HL-60/S4 treated with retinoic acid at 250 ng/mL for 4 days and 3 days (cell line): ENCODE data around the gene DLGAP1.

ENCODE experiments used
- in situ Hi-C: fragments of 300-500 bp; cut with MboI; formaldehyde crosslinking; loops from 2 replicates; pipeline ENCODE4 v1.7.0; 2022; ENCODE audit warnings: low sequenced_read_pairs

The DLGAP1 gene

DNA sequence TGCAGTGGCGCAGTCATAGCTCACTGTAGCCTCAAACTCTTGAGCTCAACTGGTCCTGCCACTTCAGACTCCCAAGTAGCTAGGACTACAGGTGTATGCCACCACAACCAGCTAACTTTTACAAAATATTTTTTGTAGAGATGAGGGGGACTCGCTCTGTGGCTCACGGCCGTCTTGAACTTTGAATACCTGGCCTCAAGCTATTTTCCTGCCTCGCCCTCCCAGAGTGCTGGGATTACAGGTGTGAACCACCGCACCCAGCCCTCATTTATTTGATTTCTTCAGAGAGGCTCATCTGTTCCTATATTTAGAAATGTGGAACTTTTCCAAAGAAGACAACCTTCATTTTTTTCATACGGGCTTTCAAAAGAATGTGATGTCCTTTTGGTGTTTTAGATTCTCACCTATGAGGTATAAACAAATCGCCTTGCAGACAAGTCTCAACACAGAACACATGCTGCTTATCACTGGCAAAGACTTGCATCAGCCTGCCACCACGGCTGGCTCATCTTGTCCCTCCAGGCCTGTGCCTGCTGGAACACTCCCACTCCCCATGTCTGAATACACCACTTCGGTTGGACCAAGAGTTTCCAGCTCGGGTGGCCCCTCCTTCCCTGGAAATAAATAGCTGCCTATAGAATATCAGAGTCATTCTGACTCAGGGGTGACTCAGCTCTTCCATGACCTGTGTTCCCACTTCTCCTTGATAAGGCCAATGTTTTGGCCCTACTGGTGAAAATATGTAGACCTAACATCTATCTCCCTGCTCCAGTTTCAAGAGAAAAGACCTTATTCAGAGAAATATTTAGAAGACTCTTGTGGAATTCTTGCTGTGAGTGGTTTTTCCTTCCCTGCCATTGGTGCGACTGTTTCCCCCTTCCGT, 802.5 kb downstream of the DLGAP1 start:
- in situ Hi-C loops = loop anchor here (25.0 kb wide), 1 partner anchor 740 kb away; no protein-coding TSS in a partner anchor

DNA sequence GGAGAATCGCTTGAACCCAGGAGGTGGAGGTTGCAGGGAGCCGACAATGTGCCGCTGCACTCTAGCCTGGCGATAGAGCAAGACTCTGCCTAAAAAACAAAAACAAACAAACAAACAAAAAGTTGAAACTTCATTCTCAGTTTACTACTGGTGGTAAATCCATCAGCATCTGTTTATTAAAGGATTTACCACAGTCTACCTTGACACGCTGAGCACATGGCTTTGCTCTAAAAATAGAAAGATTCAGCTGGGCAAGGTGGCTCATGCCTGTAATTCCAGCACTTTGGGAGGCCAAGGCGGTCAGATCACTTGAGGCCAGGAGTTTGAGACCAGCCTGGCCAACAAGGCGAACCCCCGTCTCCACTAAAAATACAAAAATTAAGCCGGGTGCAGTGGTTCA, 803.8 kb downstream of the DLGAP1 start:
- in situ Hi-C loops = loop anchor here (25.0 kb wide), 1 partner anchor 739 kb away; no protein-coding TSS in a partner anchor

DNA sequence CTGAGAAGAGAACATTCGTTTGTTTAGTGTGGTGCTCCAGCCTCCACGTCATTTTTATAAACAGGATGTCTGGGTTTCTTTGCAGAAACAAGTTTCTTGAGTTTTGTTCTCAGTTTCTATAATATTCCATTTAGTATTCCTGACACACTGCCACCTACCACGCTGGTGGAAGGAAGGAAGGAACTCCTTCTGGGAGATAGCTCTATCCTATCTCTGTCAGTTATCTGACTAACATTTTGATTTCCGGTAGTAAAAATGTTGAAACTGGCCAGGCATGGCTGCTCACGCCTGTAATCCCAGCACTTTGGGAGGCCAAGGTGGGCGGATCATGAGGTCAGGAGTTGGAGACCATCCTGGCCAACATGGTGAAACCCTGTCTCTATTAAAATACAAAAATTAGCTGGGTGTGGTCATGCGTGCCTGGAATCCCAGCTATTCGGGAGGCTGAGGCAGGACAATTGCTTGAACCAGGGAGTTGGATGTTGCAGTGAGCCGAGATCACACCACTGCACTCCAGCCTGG, 804.5 kb downstream of the DLGAP1 start:
- in situ Hi-C loops = loop anchor here (25.0 kb wide), 1 partner anchor 738 kb away; no protein-coding TSS in a partner anchor

DNA sequence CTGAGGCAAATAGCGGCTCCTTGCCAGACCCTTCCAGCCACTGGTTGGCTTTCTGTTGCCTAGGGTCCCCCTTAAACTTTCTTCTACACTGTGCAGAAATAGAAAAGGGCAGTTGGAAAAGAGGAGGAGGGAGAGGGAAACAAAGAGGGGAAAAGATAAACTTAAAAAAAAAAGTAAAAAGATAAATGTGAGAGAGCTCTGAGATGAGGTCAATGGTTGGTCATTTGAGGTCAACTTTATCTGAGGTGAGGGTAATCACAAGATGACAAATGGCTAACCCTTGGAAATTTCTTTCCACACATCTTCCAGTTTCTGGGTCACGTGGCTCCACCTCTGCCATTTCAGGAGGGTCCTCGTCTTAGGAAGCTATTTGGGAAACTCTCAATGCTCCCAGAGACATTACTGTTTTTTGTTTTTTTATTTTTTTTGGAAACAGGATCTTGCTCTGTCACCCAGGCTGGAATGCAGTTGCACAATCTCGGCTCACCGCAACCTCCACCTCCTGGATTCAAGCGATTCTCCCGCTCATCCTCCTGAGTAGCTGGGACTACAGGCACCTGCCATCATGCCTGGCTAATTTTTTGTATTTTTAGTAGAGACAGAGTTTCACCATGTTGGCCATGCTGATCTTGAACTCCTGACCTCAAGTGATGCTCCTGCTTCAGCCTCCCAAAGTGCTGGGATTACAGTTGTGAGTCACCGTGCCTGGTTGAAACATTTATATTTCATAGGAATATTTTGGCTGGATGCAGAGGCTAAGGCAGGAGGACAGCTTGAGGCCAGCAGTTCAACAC, 805.3 kb downstream of the DLGAP1 start:
- in situ Hi-C loops = loop anchor here (25.0 kb wide), 1 partner anchor 738 kb away; no protein-coding TSS in a partner anchor

DNA sequence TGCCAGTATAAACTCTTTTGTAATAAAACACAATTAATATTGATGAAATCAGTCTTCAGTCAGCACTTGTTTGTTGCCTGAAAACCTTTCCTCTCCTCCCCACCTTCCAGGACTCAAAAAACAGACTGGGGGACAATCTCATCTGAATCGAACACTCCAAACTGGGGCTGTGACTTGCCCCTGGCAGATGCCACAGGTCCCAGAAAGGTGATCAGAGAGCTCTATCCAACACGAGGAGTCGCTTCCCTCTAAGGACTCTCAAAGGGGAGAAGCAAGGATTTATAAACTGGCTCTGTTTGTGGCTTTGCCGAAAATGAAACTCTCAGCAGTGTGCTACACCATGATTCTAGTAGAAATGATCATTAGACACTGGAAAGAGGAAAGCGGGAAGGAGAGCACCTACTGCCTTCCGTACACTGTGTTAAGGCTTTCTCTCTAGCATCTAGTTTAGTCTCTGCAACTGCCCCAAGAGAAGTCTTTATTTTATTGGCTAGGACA, 805.9 kb downstream of the DLGAP1 start:
- in situ Hi-C loops = no loop called here

DNA sequence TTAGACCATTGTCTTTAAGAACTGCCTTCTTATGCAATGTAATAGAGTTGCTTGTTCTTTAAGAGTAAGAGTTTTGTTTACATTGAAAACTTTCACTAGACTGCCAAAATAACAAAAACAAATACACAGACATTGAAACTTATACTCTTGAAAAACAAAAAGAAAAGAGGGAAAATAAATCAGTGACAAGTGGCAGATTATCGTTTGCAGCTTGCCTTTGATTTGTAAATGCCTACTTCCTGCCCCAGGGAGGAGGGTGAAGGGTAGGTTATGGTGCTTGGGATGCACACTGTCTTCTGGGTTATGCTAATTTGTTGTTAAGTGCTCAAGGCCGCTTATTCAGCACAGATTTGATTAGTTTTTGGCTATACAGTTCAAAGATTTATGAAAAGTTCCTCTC, 806.5 kb downstream of the DLGAP1 start:
- in situ Hi-C loops = no loop called here

DNA sequence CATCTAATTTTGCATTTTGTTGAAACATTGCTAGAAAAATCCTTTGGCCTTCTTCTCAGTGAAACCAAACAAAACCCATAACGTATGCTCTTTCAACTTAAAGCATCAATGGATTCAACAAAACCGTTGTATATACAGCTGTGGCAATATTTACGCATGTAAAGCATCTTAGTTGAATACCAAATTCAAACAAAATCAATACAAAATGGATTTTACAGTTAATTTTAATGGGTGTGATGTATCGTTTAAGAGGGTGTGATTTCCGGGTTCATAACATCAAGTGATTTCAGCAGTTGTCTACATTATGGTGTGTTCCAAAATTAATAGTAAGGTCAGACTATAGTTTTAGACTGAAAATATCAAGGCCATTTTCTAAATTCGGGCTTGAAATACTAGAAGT, 806.9 kb downstream of the DLGAP1 start:
- in situ Hi-C loops = no loop called here

DNA sequence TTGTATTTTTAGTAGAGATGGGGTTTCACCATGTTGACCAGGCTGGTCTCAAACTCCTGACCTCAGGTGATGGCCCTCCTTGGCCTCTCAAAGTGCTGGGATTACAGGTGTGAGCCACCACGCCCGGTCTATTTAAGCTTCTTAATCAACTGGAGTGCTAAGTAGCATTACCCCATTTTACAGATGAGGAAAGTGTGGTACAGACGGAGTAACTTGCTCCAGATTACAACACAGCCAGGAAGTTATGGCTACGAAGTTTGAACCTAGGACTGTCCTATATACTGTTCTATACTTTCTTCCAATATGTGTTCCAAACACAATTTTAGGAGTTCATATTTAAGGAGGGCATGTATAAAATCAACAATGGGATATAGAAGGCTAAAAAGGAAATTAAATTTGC, 807.5 kb downstream of the DLGAP1 start:
- in situ Hi-C loops = no loop called here

DNA sequence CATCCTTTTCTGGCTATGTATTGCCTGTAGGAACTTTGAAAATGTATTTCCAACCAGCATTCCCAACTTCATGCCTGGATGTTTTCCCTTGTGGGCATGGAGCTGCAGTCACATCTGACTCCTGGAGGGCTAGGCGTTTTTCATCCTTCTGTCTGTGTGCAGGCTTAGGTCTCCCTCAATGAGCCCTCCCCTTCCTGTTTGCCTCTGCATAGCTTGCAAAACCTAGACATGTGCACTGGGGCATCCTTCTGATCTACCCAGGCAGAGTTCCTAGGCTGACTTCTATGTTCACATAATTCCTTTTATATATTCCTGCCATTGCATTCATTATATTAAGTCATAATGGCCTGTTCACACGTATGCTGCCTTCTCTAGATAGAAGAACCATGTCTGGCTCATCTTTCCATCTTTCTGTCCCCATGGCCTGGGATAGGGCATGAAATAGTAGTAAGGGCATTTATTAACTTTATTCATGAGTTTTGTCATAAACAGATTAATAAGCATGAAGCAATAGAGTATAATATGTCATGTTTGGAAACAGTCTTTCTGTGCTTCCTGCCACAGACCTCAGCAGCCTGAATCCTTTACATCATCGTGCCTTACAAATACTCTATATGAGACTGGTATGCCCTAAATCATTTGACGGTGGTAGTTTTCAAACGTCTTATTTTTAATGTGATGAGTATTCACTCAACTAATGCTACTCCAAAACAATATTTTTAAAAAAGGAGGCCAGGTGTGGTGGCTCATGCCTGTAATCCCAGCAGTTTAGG, 809.5 kb downstream of the DLGAP1 start:
- in situ Hi-C loops = no loop called here

DNA sequence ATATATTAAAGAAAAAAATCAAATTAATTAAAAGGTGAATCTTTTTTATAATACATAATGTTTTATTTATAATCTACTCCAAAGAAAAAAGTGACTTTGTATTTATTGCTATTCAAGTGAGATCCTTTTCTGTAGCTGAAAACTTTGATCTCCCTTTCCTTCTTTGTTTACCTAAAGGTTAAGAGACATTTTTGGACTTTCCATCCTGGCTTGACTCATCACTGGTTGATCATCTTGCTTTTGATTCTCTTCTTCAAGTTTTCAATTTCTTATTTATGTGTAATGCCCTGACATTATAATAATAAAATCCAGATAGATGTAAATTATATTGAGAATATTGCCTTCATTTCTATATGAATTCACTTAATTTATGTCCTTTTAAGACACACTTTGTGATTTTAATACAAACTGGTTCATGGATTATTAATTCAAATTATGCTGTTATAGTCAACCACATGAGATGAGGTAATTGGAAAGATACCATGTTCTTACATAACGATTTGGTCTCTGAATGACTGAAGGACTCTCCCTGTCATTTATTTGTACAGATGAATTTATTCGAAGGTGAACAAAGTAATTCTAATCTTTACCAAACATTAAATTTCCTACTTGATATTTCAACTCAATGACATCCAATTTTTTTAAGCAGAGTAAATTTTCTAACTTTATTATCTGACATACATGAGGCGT, 820.7 kb downstream of the DLGAP1 start:
- in situ Hi-C loops = no loop called here

DNA sequence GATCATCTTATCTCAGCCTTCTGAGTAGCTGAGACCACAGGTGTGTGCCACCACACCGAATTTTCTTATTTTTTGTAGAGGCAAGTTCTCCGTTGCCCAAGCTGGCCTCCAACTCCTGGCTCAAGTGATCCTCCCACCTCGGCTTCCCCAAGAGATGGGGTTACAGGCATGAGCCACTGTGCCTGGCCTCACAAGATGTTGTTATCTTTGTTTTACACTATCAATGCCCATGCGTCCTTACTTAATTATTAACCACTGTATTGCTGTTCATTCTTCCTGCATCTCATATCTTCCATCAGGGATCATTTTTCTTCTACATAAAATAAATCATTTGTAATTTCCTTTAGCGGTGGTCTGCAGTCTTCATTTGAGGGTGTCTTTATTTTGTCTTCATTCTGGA, 823.2 kb downstream of the DLGAP1 start:
- in situ Hi-C loops = no loop called here

DNA sequence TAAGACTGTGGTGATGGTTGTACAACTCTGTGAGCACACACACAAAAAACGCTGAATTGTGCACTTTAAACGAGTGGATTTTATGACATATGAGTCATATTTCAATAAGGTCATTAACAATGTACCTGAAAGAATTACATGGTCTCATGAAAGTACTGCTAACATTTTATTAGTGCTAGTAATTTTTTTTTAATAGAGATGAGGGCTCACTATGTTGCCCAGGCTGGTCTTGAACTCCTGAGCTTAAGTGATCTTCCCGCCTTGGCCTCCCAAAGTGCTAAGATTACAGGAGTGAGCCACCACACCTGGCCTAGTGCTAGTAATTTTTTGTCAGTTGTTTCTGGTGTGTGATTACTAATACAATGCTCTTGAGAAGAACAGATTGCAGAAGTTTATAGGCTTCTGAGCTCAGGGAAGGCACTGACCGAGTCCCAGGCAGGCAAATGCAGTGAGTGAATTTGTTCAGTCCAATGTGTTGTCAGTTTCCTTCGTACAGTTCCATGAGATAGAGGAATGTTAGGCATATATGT, 828.1 kb downstream of the DLGAP1 start:
- in situ Hi-C loops = no loop called here

DNA sequence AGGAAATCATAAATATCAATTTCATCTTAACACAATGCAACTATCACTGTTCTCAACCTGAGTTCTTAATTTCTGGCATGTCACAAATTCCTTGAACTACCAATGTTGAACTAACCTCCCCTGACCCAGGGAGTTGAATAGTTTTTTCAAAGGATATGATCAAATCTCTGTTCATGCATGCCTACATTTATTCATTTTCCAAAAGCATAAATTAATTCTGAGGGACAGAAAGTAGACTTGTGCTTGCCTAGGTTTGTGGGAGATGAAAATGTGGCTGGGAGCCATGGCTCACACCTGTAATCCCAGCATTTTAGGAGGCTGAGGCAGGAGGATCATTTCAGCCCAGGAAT, 829.4 kb downstream of the DLGAP1 start:
- in situ Hi-C loops = no loop called here

DNA sequence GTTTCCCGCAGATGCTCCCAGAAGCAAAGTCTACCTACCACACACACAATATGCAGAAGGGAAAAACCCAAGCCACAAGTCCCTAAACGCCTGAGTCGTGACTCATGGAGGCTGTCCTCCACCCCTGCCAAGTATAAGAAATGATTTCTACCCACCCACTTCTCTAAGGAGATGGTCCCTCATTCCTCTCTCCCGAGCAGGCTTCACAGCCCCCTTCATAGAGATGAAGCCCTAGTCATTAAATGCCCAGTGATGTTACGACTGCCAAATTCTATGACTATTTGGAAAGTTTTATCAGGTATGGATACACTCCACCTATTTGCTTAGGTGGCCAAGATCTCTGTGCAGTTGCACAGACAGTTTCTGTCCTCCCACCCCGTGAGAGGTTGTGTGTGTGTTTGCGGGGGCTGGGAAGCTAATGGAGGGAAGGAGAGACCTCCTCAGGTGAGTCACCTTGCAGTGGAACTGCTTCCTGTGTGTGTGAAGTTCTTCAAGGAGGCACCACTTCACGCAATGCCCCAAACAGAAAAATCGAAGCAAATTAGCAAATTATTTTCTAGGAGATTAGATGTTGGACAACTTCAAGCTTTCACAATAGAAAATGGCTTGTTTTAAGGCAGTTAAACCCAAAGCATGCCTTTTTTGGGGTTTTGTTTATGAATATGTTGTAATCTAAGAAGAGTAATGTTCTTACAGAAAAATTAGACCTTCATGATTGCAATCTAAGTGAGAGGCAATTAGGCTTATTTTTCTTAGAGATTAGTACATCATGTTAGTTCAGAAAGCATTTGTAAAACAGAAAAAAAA, 830.0 kb downstream of the DLGAP1 start:
- in situ Hi-C loops = no loop called here

DNA sequence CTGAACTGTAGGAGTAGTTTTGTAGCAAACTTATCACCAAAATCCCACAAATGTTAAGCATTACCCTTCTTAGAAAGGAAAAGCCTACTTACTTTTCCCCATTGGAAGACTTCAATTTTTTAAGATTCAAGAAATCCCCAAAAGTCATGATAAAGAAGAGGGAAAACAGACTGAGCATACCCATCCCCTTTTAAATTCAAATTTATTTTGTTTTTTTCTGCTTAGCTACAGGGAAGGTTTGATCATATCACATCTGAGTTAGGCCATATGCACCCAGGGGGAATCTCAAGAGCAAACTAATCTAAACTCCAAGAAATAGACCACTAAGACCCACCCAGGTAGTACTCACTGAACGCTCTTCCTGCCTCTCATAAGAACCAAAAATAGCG, 830.6 kb downstream of the DLGAP1 start:
- in situ Hi-C loops = no loop called here

DNA sequence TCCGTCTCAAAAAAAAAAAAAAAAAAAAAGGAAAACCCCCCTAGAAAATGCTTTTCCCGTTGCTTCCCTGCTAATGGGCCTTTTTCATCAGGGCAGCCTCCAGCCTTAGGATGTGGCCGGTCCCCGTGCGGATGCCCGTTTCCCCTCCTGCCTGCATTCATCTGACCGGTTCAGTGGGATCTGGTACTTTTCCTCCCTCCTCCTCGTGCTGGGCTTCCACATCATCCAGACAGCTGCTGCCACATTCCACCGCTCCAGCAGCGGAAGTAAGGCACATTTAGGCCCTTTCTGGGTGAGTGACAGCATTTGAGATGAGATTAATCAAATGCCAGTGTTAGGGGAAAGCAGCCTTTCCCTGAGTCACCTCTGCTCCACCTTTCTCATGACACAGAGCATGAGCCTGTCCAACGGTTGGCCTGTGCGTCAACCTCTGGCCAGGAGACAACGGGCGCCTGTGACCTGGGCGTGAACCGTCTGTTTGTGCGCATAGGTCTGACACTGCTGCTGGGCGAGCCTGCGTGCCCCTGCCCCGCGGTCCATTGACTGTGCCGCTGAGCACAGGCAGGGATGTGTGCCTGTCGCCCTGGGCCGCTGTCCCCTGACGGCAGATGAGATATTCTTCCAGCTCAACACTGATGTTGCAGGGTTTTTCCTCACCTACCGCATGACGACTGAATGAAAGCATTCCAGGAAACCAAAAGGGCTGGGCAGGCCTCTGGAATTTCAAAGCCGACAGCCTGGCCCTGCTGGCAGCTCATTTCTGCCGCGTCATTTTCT, 831.1 kb downstream of the DLGAP1 start:
- in situ Hi-C loops = no loop called here

DNA sequence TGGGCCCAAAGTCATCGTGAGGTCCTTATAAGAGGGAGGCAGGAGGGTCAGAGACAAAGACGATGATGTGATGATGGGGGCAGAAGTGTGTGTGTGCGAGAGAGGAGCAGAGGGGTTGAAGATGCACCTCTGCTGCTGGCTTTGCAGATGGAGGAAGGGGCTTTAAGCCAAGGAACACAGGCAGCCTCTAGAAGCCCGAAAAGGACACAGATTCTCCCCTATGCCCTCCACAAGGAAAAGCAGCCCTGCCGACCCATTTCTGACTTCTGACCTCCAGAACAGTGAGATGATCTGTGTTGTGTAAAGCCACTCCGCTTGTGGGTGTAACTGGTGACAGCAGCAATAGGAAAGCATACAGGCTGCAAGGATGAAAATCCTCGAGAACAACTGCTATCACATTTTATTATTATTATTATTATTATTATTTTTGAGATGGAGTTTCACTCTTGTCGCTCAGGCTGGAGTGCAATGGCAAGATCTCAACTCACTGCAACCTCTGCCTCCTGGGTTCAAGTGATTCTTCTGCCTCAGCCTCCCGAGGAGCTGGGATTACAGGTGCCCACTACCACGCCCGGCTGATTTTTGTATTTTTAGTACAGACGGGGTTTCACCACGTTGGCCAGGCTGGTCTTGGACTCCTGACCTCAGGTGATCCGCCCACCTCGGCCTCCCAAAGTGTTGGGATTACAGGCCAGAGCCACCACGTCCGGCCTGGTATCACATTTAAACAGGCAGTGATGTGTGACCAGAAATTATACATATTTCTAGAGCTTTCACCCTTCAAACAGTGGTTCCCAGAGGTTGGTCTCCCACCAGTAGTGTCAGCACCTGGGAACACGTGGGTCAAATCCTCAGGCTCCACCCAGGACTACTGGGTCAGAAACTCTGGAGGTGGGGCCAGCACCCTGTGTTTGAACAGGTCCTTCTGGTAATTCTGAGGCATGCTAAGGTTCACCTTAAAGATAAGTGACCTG, 834.7 kb downstream of the DLGAP1 start:
- in situ Hi-C loops = no loop called here
